K562 (cell line): ENCODE data around the gene NES. TPM values are rescaled to one million over a fixed set of nuclear protein-coding genes. Genes with fewer than 3 reads are reported as not detected.

ENCODE experiments used
- ATF7 ChIP-seq: fragments of 450-650 bp; IDR thresholded peaks from 2 replicates; pipeline ENCODE4 v1.7.1; 2014; ENCODE audit warnings: mild to moderate bottlenecking, moderate library complexity
- CBX8 ChIP-seq: fragments of 200-600 bp; sonication (generic); IDR thresholded peaks from 2 replicates; pipeline ENCODE4 v1.6.1; 2012; ENCODE audit warnings: borderline replicate concordance, mixed run types, low read depth, mild to moderate bottlenecking, moderate library complexity, mixed read lengths, low read length, control low read depth, inconsistent platforms; ENCODE audit not compliant: poor library complexity, severe bottlenecking; ENCODE audit errors: extremely low read depth
- ETV1 ChIP-seq: fragments of 450-650 bp; conservative IDR thresholded peaks from 2 replicates; pipeline ENCODE4 v1.6.1; 2016; ENCODE audit warnings: missing genetic modification characterization, control low read depth, low read depth, missing compliant biosample characterization
- FOXP4 ChIP-seq: sonication (generic); formaldehyde crosslinking; IDR thresholded peaks from 2 replicates; pipeline ENCODE4 v1.8.0; 2022; ENCODE audit warnings: mild to moderate bottlenecking, missing genetic modification reagents, borderline replicate concordance
- GTF3C2 ChIP-seq: IDR thresholded peaks from 3 replicates; pipeline ENCODE4 v1.6.1; 2011; ENCODE audit warnings: borderline replicate concordance, mild to moderate bottlenecking, moderate library complexity; ENCODE audit not compliant: insufficient read length; ENCODE audit errors: extremely low read depth
- HNRNPL ChIP-seq: fragments of 200-400 bp; formaldehyde crosslinking; IDR thresholded peaks from 2 replicates; pipeline ENCODE4 v1.6.1; 2017; ENCODE audit warnings: low read depth, mild to moderate bottlenecking, low read length
- MAFG ChIP-seq: fragments of 450-650 bp; conservative IDR thresholded peaks from 2 replicates; pipeline ENCODE4 v1.6.1; 2016; ENCODE audit warnings: missing genetic modification characterization, missing compliant biosample characterization
- MBD2 ChIP-seq: sonication (generic); IDR thresholded peaks from 2 replicates; pipeline ENCODE4 v1.6.1; 2016; ENCODE audit warnings: low read depth, borderline replicate concordance
- MLLT1 ChIP-seq, 2 experiments: fragments of 450-650 bp; IDR thresholded peaks; 2 replicates each; pipeline ENCODE4 v1.6.1; 2016
- NFATC3 ChIP-seq: fragments of 450-650 bp; IDR thresholded peaks from 2 replicates; pipeline ENCODE4 v1.6.1; 2017; ENCODE audit warnings: mild to moderate bottlenecking
- PHF8 ChIP-seq: fragments of 200-600 bp; sonication (generic); IDR thresholded peaks from 2 replicates; pipeline ENCODE4 v1.6.1; 2012; ENCODE audit warnings: mixed run types, mild to moderate bottlenecking, inconsistent platforms, low read length, moderate library complexity, borderline replicate concordance
- SMARCA5 ChIP-seq: fragments of 450-650 bp; IDR thresholded peaks from 2 replicates; pipeline ENCODE4 v1.6.1; 2016
- TCF3 ChIP-seq: sonication (generic); formaldehyde crosslinking; IDR thresholded peaks from 2 replicates; pipeline ENCODE4 v1.4.0; 2020; ENCODE audit warnings: mild to moderate bottlenecking, missing genetic modification reagents
- ZHX1 ChIP-seq: fragments of 150-350 bp; conservative IDR thresholded peaks from 2 replicates; pipeline ENCODE4 v1.6.1; 2014; ENCODE audit warnings: low read length
- ZNF316 ChIP-seq: fragments of 450-650 bp; IDR thresholded peaks from 2 replicates; pipeline ENCODE4 v1.6.1; 2016
- ZNF324 ChIP-seq: fragments of 250-450 bp; sonication (Bioruptor Pico); IDR thresholded peaks from 2 replicates; pipeline ENCODE4 v1.4.0; 2020; ENCODE audit warnings: mild to moderate bottlenecking
- ZNF551 ChIP-seq: fragments of 250-450 bp; sonication (Bioruptor Pico); IDR thresholded peaks from 2 replicates; pipeline ENCODE4 v1.5.0; 2021; ENCODE audit warnings: mild to moderate bottlenecking, moderate library complexity
- ZNF583 ChIP-seq: fragments of 250-450 bp; sonication (Bioruptor Pico); IDR thresholded peaks from 2 replicates; pipeline ENCODE4 v1.4.0; 2020
- ZNF764 ChIP-seq: fragments of 250-450 bp; sonication (Bioruptor Pico); IDR thresholded peaks from 2 replicates; pipeline ENCODE4 v1.4.0; 2020; ENCODE audit warnings: low read depth, mild to moderate bottlenecking, moderate library complexity
- polyA plus RNA-seq, 8 experiments: library from polyadenylated mRNA; depleted of rRNA in 4 of 8; stranded (reverse) in 5 of 8; unstranded in 3 of 8; fragments of >200 nt; fragmentation: Nextera tagmentation in 2 of 8; fragmentation: Illumina TruSeq in 1 of 8; extraction: Ambion mirVana in 2 of 8; extraction: Trizol in 1 of 8; gene quantifications; 2 replicates each; pipeline versions ENCODE4 v1.2.1 to v1.2.3, GENCODE V29; 2011 to 2014; ENCODE audit warnings: inconsistent platforms in 1 of 8, missing spikeins in 1 of 8
- total RNA-seq, 7 experiments: library from RNA; depleted of rRNA in 6 of 7; stranded (reverse); fragments of >200 nt in 6 of 7; fragmentation: Illumina TruSeq in 2 of 7; extraction: Trizol in 2 of 7; gene quantifications; 2 replicates each; pipeline versions ENCODE4 v1.2.1 to v1.2.3, GENCODE V29; 2011 to 2021; ENCODE audit warnings: low replicate concordance in 1 of 7

Gene NES
- total and polyA plus RNA-seq, 9 of the 15 experiments (the other 6 are each of a cell fraction or from before 2014, with no cell fraction given) = 0.10 to 8.6 (median 4.2) TPM

GRCh38 chr1:156676820-156677615 lies at the start of gene NES (continued):
- TF ChIP-seq GTF3C2 = no peak
- TF ChIP-seq ZNF551 (CRISPR knock-in tag) = no peak
- peak; percentile 41; the same call in 1 of the 2 replicates for TF ChIP-seq PHF8
- TF ChIP-seq ETV1 = peak; percentile 25; the same call in 1 of the 2 replicates
- no peak for TF ChIP-seq NFATC3
- TF ChIP-seq HNRNPL = peak; percentile 6; the same call in 1 of the 2 replicates
- no peak for TF ChIP-seq MBD2
- no peak for TF ChIP-seq ZNF324 (CRISPR knock-in tag)
- TF ChIP-seq ZNF583 (CRISPR knock-in tag) = no peak
- no peak for TF ChIP-seq ZNF316
- no peak for TF ChIP-seq ZHX1
- no peak for TF ChIP-seq ATF7
- TF ChIP-seq FOXP4 = no peak
- TF ChIP-seq ZNF764 (CRISPR knock-in tag) = no peak
- TF ChIP-seq CBX8 = no peak
- TF ChIP-seq MLLT1 (IDR thresholded peaks at IDR 0.05) = no peak
- TF ChIP-seq TCF3 (CRISPR knock-in tag) = no peak
- TF ChIP-seq SMARCA5 = no peak
- no peak for TF ChIP-seq MAFG
